Gastrocnemius medialis (tissue), 4 donors: ENCODE data around the gene DBF4.

Experiments
- CTCF ChIP-seq, 5 experiments: fragments of 450-650 bp in 3 of 5; fragments of 200-600 bp in 2 of 5; sonication (generic) in 2 of 5; IDR thresholded peaks in 4 of 5; conservative IDR thresholded peaks in 1 of 5; 1 replicate in 4 of 5; 2 replicates in 1 of 5; pipeline ENCODE4 v1.5.1; 2016 to 2019; ENCODE audit warnings: antibody characterized with exemption in 5 of 5, mild to moderate bottlenecking in 3 of 5, moderate library complexity in 3 of 5
- POLR2A ChIP-seq, 2 donors: fragments of 450-650 bp; IDR thresholded peaks; one replicate each; pipeline ENCODE4 v1.6.1; 2017; ENCODE audit warnings: antibody characterized with exemption in 2 of 2, mild to moderate bottlenecking in 2 of 2, moderate library complexity in 2 of 2

DNA sequence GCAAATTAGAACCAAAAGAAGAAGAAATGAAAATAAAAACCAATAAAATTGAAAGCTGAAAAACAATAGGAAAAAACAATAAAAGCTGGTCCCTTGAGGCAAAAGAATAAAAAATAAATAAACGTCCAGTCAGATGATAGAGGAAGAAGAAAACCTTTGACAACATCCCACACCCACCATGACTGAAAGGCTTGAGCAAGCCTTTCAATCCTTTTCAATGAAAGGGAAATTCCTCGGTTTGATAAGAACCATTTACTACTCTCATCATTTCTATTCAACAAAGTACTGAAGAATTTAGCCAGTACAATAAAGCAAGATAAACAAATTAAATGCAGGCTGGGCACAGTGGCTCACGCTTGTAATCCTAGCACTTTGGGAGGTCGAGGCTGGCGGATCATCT, 3.9 kb upstream of the DBF4 start:
- TF ChIP-seq CTCF (IDR thresholded peaks at IDR 0.05 in 4 of 5, conservative IDR thresholded peaks at IDR 0.05 in 1 of 5) = no peak
- TF ChIP-seq POLR2A (IDR thresholded peaks at IDR 0.05) = no peak
